Activated B cell treated with CpG ODN at 0.5 μM for 24 hours (primary cell): ENCODE data around the gene LRATD1. TPM values are rescaled to one million over a fixed set of nuclear protein-coding genes. Genes with fewer than 3 reads are reported as not detected.

Experiments
- ATAC-seq: fragments of 200-7000 bp; cut with Tn5 transposase; one replicate; pipeline ENCODE4 v1.10.0; 2021; ENCODE audit warnings: low read depth, mild to moderate bottlenecking, moderate library complexity
- CTCF ChIA-PET: fragments of 350-600 bp; sonication (Branson Sonifier 250); formaldehyde crosslinking; loops from one replicate; lab custom pipeline; 2021; ENCODE audit warnings: antibody characterized with exemption; lab: Charles Lee
- POLR2A ChIA-PET: fragments of 350-600 bp; sonication (Branson Sonifier 250); formaldehyde crosslinking; loops from one replicate; lab custom pipeline; 2021; ENCODE audit warnings: antibody characterized with exemption; lab: Charles Lee
- DNase-seq: peaks from one replicate; pipeline ENCODE4 v3.0.0; 2022
- H3K27ac Mint-ChIP-seq: one replicate; pipeline ENCODE4 v1.8.0; 2020; ENCODE audit warnings: mixed read lengths
- H3K27me3 Mint-ChIP-seq: one replicate; pipeline ENCODE4 v1.8.0; 2021; ENCODE audit warnings: mixed read lengths
- H3K36me3 Mint-ChIP-seq: one replicate; pipeline ENCODE4 v1.8.0; 2021; ENCODE audit warnings: low read depth, mixed read lengths
- H3K4me1 Mint-ChIP-seq: one replicate; pipeline ENCODE4 v1.8.0; 2021; ENCODE audit warnings: mixed read lengths
- H3K4me3 Mint-ChIP-seq: one replicate; pipeline ENCODE4 v1.8.0; 2020; ENCODE audit warnings: mild to moderate bottlenecking, mixed read lengths
- H3K9me3 Mint-ChIP-seq: one replicate; pipeline ENCODE4 v1.8.0; 2020; ENCODE audit warnings: mixed read lengths
- CTCF ChIP-seq: fragments of 200-600 bp; IDR thresholded peaks from one replicate; pipeline ENCODE4 v1.8.0; 2022; ENCODE audit warnings: antibody characterized with exemption, mild to moderate bottlenecking
- intact Hi-C: fragments of 100-400 bp; cut with micrococcal nuclease; formaldehyde crosslinking; loops from one replicate; pipeline ENCODE4 v1.15.1; 2024
- total RNA-seq: library from RNA; stranded (reverse); gene quantifications from 2 replicates; pipeline ENCODE4 v1.2.3, GENCODE V29; 2022

LRATD1 gene
- total RNA-seq, 1 donor from 2014 or later, result not detected

GRCh38 chr2:14673351-14673875, 40.9 kb downstream of the LRATD1 start:
- no peak overlapping the region for H3K27ac Mint-ChIP-seq
- no peak for DNase-seq
- H3K9me3 Mint-ChIP-seq, result peaks cover 2% of the 10 kb centered on the region
- no peak overlapping the region for H3K4me3 Mint-ChIP-seq
- ChIA-PET CTCF (interaction anchor here (1.4 kb wide), 1 partner anchor 8 kb away, joined by 3 read pairs; no protein-coding TSS in a partner anchor), POLR2A (no interaction called here)
- no peaks in the 10 kb centered on the region for H3K4me1 Mint-ChIP-seq
- intact Hi-C loops, result no loop called here
- no peaks in the 10 kb centered on the region for H3K27me3 Mint-ChIP-seq
- ATAC-seq, result no peak
- no peak for TF ChIP-seq CTCF
- no peaks in the 10 kb centered on the region for H3K36me3 Mint-ChIP-seq

GRCh38 chr2:14675489-14675888, 43.0 kb downstream of the LRATD1 start:
- POLR2A ChIA-PET, result no interaction called here
- DNase-seq, result no peak
- CTCF ChIA-PET, result no interaction called here
- H3K36me3 Mint-ChIP-seq, result no peaks in the 10 kb centered on the region
- no peaks in the 10 kb centered on the region for H3K27me3 Mint-ChIP-seq
- intact Hi-C loops, result no loop called here
- H3K4me1 Mint-ChIP-seq, result no peaks in the 10 kb centered on the region
- ATAC-seq, result no peak
- peaks cover 2% of the 10 kb centered on the region for H3K9me3 Mint-ChIP-seq
- no peak overlapping the region for H3K27ac Mint-ChIP-seq
- TF ChIP-seq CTCF, result no peak
- H3K4me3 Mint-ChIP-seq, result no peak overlapping the region

GRCh38 chr2:14676371-14676770, 43.9 kb downstream of the LRATD1 start:
- H3K4me1 Mint-ChIP-seq, result no peaks in the 10 kb centered on the region
- DNase-seq, result no peak
- no peak overlapping the region for H3K27ac Mint-ChIP-seq
- no peaks in the 10 kb centered on the region for H3K36me3 Mint-ChIP-seq
- H3K4me3 Mint-ChIP-seq, result no peak overlapping the region
- H3K9me3 Mint-ChIP-seq, result peaks cover 2% of the 10 kb centered on the region
- ChIA-PET POLR2A (no interaction called here), CTCF (no interaction called here)
- no peak for TF ChIP-seq CTCF
- H3K27me3 Mint-ChIP-seq, result no peaks in the 10 kb centered on the region
- ATAC-seq, result no peak
- intact Hi-C loops, result no loop called here

- DNase-seq (no peak), ATAC-seq (no peak)
- ChIA-PET POLR2A (no interaction called here), CTCF (no interaction called here)
- Mint-ChIP-seq H3K4me3 (no peak overlapping the region), H3K36me3 (no peaks in the 10 kb centered on the region), H3K27ac (no peak overlapping the region), H3K9me3 (peaks cover 2% of the 10 kb centered on the region), H3K4me1 (no peaks in the 10 kb centered on the region), H3K27me3 (no peaks in the 10 kb centered on the region)
- no peak for TF ChIP-seq CTCF
- intact Hi-C loops, result no loop called here
Observed at GRCh38 chr2:14677039-14677438, 44.5 kb downstream of the LRATD1 start.

GRCh38 chr2:14678761-14679160, 46.2 kb downstream of the LRATD1 start:
- peaks cover 2% of the 10 kb centered on the region for H3K9me3 Mint-ChIP-seq
- ATAC-seq, result no peak
- H3K4me3 Mint-ChIP-seq, result no peak overlapping the region
- ChIA-PET CTCF (no interaction called here), POLR2A (no interaction called here)
- H3K27me3 Mint-ChIP-seq, result no peaks in the 10 kb centered on the region
- intact Hi-C loops, result no loop called here
- no peaks in the 10 kb centered on the region for H3K36me3 Mint-ChIP-seq
- no peak for TF ChIP-seq CTCF
- no peak for DNase-seq
- no peaks in the 10 kb centered on the region for H3K4me1 Mint-ChIP-seq
- H3K27ac Mint-ChIP-seq, result no peak overlapping the region
